Tibial nerve (tissue), 3 donors: Measurements from ENCODE around the gene RARRES1.

ENCODE experiments used
- CTCF ChIP-seq, 5 experiments: fragments of 200-600 bp in 3 of 5; fragments of 450-650 bp in 2 of 5; sonication (generic) in 3 of 5; IDR thresholded peaks; one replicate each; pipeline ENCODE4 v1.5.1; 2016 to 2019; ENCODE audit warnings: antibody characterized with exemption in 5 of 5, mild to moderate bottlenecking in 3 of 5, moderate library complexity in 2 of 5
- POLR2A ChIP-seq, 2 donors: fragments of 450-650 bp; IDR thresholded peaks; one replicate each; pipeline ENCODE4 v1.6.1; 2017; ENCODE audit warnings: antibody characterized with exemption in 2 of 2, mild to moderate bottlenecking in 2 of 2, moderate library complexity in 2 of 2

- TF ChIP-seq CTCF (IDR thresholded peaks at IDR 0.05) (no peak), POLR2A (IDR thresholded peaks at IDR 0.05) (no peak)
Measured at GRCh38 chr3:158742871-158743663, 10.8 kb upstream of the RARRES1 start.
